CD4-positive, alpha-beta T cell treated with Interleukin-17A for 1 hour (primary cell): ENCODE data around the gene COL21A1.
"Not testable (repeated sequence)": the region's sequence is repeated elsewhere in the genome, so short reads cannot be mapped to it uniquely, and the experiment has no call there.

ENCODE experiments used
- DNase-seq: peaks from one replicate; pipeline ENCODE4 v3.0.0-alpha.2; 2020

COL21A1 gene

DNA sequence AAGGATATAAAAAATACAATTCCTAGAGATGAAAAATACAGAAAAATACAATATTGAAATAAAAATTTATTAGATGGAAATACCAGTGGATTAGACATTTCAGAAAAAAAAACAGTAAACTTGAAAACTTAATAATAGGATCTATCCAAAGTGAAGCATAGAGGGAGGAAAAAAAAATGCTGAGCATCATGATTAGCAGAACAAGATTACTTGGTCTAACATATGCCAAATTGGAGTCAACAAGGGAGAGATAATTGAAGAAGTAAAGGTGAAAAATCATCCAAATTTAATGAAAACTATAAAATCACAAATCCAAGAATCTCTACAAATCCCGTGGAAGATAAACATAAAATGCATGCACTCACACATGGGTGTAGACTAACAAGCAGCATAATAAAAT is 205.8 kb downstream of the COL21A1 start:
- DNase-seq = no peak

DNA sequence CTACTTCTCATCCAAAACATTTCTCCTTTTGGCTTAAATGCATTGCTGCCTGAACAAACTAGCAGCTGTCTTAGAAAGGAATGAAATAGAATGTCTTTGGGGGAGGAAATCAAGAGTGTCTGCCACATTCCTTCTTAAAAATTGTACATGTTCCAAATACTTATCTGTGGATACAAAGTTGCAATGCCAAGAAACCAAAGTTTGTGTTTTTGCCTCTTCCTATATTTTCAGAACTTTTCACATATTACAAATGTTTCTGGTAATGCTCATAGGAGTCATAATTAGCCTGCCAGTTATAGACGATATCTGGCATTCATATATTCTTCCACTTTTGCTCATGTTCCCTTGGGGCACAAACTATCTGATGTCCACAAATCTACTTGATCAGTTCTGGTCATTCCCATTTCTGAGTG is 206.5 kb downstream of the COL21A1 start:
- DNase-seq = no peak

DNA sequence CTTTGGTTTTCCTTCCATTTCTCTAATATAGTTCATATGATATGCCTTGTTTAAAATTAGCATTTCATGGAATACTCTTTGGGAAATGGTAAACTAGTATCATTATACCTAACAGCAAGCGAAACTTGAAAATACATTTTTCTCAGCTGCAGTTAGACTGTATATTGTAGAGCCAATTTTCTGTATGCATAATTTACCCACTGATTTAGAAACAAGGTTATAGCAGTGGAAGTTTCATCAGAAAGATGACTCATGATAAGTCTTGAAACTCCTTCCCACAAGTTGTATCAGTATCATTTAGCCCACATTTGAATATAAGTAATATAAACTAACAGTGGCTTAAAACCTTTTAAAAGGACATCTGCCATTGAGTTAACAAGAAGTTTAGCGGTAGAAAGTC is 207.2 kb downstream of the COL21A1 start:
- DNase-seq = no peak

DNA sequence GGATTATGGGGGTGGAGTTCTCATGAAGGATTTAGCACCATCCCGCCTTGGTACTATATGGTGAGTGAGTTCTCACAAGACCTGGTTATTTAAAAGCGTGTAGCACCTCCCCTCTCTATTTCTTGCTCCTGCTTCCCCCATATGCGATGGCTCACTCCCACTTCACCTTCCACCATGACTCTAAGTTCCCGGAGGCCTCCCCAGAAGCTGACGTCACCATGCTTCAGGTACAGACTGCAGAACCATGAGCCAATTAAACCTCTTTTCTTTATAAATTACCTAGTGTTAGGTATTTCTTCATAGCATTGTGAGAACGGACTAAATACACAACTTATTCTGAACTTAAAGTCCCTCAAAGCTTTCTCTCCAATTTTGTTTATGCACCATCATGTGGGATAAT is 208.6 kb downstream of the COL21A1 start:
- DNase-seq = no peak

DNA sequence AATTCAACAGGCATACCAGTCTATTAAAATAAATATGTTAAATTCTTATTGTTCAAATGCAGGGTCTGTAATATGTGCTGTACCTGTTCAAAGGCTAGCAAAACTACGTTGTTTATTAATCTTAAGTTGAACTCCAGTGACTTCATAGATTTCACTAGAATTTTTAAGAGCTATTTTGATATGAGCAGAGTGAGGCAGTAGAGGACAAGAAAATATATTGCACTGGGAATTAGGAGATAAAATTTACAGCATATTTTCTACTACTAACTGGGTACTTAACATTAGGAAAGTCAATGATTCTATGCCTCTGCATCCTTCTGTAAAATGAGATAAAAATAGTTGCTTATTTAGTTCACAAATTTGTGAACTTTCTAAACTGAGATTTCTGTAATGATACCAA is 209.8 kb downstream of the COL21A1 start:
- DNase-seq = no peak

DNA sequence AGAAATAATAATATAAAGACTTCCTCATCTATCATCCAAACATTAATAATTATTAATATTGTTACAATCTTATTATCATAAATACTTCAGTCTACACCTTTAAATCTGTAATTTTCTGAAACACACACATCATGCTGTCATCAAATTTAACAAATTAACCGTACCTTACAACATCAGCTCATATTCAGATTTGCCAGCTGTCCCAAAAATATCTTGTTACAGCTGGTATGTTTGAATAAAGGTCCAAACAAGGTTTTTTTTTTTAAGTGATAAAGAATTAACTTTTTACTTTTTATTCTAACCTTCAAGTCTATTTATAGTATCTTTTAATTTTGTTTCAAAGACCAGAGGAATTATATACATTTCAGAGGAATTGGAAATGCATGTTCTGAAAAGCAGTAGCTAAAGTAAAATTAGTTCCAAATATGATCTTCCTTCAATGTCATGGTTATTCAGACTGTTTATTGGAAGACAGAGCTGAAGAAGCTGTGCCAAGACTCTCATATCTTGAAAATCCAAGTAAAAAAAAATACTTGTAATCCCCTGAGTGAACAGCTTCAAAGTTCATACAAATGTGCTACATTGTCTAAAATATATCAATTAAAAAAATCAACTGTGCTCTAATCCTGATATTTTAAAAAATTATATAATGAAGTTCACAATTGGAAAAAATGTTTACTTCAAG is 210.3 kb downstream of the COL21A1 start:
- no peak for DNase-seq

DNA sequence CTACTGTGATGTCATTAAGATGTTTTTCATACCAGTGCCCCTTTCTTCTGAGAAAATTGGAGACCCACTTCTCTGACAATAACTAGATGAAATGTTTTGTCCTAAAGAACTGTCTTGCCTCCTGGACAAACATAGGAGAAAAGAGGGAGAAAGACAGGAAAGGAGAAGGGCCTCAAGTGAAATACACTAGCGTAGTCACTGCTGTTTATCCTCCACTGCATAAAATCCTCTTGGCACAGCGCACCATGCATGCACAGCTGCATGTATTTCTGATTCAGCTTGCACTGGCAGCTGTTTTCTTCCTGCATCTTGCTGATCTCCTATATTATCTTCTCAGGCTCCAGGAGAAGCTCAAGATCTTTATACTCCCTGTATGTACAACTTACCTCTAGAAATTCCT is 214.0 kb downstream of the COL21A1 start:
- DNase-seq = no peak

DNA sequence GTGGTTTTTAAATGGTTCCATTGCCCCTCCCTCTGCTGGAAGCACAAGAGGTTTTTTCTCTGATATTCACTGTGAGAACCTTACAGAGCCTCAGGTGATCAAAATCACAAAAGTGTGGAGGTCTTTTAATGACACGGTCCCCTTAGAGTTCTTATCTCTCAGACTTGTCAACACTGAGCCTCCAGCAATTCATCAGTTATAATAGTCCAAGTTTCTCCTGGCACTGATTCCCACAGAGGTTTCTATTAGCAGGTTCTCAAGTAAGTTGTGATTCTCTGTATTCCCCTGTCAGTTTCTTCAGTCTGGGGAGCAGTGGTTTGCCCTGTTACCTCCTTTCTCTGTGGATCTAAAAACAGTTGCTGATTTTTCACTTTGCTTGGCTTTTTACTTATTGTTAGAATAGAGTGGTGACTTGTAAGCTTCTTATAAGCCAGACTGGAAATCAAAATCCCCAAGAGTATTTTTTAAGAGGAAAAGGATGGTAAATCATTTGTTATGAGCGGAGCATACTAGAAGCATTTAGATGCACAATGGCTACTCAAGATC is 214.6 kb downstream of the COL21A1 start:
- no peak for DNase-seq

DNA sequence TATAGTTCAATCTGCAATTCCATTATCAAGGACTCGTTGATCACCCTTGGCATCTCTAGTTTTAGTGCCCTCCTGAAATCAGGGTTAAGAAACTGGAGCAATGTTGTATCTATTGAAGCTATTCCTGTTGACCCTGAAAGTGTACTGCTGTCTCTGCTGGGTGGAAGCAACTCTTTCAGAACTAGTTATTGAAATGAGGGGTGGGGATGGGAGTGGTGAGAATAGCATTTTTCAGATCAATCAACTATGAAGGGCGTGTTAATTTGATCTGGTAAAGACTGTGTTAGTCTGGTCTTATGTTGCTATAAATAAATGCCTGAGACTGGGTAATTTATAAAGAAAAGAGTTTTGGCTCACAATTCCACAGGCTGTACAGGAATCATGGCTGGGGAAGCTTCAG is 219.5 kb downstream of the COL21A1 start:
- DNase-seq = no peak

DNA sequence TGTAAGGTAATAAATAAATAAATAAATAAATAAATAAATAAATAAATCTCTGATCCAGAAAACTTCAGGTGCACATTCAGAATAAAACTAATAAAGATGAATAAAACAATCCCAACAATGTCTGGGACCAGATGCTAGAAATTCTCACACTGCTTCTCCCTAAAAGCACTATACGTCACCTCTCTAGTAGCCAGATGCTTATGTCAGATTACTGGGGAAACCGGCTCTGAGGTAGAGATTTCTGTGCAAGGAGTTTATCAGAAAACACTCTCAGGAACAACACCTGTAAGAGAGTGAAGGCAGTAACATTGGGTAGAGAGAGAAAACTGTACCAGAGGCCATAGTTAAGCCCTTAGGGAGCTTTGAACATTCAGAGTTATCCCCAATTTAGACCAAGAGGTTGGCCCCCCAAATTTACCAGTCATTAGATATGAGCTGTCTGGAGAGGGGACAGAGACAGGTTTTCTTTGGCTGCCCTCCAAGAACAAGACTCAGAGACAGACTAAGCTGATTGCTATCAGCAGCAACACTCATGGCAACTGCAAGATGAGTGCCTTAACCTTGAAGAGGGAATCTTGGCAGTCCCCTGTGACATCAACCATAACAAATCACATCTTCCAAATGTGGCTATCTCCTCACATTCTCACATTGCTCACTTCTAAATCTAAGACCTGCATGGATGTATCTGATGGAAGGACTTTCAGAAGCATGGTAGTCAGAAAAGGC is 220.8 kb downstream of the COL21A1 start:
- DNase-seq = no peak

DNA sequence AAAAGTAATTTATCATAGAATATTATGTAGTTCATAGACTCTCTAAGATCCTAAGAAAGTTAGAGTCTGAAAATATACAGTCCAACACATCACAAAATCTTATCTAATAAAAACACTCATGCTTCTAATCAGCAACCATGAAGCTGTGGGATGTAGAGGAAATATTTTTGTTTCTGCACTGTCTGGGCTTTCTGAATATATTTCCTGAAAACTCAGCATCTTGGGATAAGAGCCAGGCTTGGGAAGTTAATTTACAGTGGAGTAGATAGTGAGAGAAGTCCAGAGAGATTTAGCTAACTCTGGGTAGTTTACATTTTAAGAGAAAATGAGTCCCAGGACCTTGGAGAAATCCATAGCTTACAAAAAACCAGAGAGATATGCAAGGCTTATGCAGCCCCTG is 221.6 kb downstream of the COL21A1 start:
- DNase-seq = no peak

DNA sequence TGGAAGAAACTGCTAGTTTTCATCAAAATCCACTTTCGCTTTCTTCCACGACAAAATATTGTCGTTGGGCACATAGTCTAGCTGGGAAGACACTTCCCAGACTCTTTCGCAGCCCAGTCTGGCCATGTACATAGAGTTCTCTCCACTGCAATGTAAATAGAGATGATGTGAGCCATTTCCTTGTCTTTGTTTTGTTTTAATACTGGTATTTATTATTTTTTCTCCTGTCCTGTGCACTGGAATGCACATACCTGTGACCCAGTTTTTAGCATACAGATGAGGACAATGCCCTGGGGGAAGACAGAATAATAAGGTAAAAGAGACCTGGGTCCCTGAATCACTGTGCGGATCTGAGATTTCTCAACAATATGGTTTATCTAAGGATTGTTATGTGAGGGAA is 222.4 kb downstream of the COL21A1 start:
- no peak for DNase-seq

DNA sequence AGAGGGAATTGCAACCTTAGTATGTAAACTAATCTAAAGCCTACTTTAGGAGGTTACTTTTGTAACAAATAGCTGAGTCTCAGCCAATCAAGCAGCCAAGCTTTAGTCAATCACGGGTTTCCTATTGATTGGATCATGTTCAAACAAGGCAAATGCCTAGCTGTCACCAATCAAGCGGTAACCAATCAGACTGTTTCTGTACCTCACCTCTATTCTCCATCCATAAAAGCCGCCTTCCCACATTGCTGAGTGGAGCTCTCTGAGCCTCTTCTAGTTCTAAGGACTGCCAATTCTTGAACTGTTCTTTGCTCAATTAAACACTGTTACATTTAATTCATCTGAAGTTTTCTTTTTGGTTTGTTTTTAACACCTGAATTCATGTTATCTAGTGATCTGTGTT is 223.6 kb downstream of the COL21A1 start:
- no peak for DNase-seq

DNA sequence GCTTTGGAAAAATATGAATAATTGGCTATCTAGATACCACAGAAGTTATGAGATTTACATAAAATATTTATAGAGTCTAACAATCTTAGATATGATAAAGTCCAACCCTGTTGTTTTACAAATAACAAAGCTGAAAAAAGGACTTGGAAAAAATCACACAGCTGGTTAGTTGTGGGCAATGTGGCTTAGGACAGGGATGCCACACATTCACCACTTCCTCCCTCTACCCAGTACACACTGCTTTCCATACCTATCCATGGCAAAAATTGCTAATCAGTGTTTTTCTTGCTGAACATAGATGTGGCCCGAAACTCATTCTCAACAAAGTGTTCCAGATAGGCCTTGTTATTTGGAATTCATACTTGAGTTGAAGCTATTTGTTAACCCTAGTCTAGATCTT is 224.7 kb downstream of the COL21A1 start:
- DNase-seq = no peak

DNA sequence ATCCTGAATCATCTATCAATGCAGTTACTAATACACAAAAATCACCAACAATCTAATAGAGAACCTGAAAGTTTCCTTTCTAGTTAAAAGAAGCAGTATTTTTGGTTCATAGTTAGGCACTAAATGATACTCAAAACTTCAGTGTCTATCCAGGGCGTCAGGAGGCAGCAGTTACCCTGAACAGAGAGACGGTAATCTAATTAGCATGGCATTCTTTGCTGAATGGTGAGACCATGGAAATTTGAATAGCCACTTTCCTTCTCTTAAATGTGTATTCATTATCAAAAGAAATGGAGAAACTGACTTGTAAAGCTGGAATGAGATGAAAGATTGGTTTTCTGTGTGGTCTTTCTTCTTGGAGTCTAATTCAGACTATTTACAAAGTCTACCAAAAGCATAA is 225.4 kb downstream of the COL21A1 start:
- no peak for DNase-seq

DNA sequence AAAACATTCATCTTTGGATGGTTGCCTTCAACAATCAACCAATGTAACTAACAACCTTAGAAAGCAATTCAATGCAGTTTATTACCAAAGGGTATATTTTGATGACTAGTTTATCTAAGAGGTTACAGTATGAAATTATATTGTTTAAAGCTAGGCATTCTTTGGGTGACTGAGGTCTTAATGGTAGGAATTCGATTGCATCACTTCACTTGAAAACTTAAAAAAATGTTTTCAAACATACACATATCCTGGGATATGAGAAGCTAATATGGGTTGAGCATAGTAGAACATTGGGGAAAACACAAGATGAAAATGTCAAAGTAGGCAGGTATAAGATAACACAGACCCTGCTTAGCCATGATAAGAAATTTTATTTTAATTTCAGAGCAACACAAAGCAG is 227.4 kb downstream of the COL21A1 start:
- DNase-seq = no peak

DNA sequence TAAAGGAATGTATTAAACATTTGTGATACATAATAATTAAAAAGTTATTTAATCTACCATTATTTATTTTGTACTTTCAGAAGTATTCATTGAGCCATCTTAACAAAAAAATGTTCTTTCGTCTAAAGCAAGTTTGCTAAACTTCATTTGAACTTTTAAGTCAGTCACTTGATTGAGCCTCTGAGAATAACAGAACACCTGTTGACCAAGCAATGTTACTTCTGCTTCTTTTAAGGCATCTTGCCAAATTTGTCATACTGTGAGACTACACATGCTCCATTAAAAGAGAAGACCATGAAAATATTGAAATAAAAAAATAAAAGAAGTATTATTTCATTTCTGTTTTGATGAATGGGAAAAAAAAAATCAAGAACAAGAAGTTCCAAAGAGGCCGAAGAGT is 230.2 kb downstream of the COL21A1 start:
- no peak for DNase-seq

DNA sequence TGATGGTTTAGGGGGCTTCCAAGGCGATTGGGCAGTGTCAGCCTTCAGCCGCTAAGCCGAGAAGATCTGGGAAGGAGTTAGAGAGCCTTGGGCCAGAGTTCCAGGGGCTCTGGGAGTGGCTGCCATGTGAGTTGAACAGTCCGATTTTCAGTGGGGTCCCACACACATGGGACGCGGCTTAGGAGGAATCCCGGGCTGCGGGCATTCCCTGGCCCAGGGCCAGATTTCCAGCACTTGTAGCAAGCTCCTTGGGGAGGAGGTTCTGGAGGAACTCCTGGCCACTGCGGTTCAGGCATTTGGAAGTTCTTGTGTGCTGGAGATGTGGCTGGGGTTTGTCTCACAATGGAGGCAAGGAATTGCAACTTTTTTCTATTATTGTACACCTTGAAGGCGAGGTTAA is 233.3 kb downstream of the COL21A1 start:
- not testable (repeated sequence) for DNase-seq

DNA sequence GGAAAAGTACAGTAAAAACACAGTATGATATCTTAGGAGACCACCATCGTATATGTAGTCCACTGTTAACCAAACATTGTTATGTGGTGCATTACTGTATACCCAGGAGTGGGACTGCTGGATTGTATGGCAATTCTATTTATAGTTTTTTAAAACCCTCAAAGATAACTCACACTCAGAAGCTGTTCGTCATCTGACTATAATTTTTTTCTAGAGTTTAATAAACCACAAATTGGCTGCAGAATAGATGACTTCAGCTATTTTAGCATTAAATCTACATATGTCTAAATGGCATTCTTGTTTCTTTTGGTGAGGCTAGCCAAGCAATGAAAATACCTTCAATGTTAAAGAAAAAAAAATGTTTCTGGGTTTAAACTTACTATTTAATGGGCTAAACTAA is 237.7 kb downstream of the COL21A1 start:
- DNase-seq = no peak
